H54 (cell line): ENCODE results near the gene TTC28.
"Not testable (repeated sequence)": the region's sequence is repeated elsewhere in the genome, so short reads cannot be mapped to it uniquely, and the experiment has no call there.

Experiments
- DNase-seq: peaks from one replicate; pipeline ENCODE4 v3.0.0; 2011; ENCODE audit warnings: low spot score, mixed read lengths; ENCODE audit not compliant: insufficient read length
- FAIRE-seq: peaks from 3 replicates; lab custom pipeline; 2011; peaks lifted over from hg19 to GRCh38; lab: Jason Lieb, UNC
- POLR2A ChIP-seq: IDR thresholded peaks from 2 replicates; pipeline ENCODE4 v1.6.1; 2011; ENCODE audit warnings: low read depth, mild to moderate bottlenecking, low read length

Gene TTC28

DNA sequence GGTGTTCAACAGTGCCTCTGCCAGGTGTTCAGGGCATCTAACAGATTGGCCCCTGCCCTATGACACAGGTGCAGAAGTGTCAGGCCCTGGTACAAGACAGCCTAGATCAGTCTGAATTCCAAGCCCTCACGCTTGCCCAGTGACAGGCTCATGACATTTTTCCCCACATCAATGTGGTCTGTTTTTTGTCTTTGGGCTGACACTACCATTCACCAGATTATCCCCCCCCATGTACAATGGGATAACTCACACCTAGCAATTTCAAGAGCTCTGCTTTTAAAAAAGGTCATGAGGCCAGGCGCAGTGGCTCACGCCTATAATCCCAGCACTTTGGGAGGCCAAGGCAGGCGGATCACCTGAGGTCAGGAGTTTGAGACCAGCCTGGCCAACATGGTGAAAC is 605.1 kb downstream of the TTC28 start:
- no peak for FAIRE-seq
- no peak for TF ChIP-seq POLR2A
- DNase-seq = no peak

DNA sequence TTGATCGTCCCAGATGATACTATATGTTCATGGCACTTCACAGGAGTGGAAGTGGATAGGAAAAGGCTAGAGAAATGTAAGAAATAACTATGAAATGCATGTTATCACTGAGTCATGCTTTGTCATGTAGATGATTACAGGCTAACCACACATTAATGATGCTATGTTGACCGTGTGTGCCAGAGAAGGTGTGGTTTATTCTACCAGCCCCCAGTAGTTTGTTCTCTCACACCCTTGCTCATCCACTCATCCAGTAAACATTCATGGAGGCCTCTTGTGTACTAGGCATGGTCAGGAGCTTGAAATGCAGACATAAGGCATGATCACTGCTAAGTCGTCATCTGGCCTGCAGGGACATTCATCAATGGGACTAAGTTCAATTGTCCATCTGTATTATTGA is 607.6 kb downstream of the TTC28 start:
- TF ChIP-seq POLR2A = no peak
- no peak for DNase-seq
- FAIRE-seq = no peak

DNA sequence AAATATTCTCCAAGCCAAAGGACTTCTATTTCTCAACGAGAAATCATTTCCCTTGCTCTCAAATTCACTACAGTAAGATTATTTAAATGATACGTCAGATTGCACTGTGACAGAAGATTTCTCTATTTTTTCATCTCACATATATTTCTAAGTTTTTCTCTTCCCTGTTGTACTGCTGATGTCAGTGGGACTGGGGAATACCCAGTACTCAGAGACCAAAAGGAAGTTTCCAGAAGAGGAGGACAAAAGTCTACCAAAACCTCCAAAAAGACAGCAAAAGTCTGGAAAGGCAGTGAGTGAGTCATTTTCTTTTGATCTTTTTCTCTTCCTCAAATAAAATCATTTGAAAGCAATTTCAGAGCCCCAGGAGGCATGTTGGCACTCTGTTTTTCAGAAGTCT is 610.8 kb downstream of the TTC28 start:
- no peak for FAIRE-seq
- DNase-seq = no peak
- no peak for TF ChIP-seq POLR2A

DNA sequence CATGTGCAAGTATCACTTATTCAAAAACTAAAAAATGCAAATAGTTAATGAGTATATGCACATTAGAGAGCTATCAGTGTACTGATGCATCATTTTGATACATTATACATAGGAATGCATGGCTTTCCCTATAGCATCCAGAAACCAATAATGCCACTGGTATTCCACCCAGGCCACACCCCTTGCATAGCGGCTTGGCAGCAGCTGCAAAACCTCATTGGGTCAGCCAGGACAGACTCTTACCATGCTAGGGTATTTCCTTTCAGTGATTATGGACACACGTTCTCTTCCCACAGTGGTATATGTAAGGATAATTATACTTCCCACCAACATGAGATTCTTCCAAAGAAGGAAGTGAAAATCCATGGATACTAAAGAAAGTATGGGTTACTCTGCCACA is 614.7 kb downstream of the TTC28 start:
- no peak for TF ChIP-seq POLR2A
- DNase-seq (no peak), FAIRE-seq (no peak)

DNA sequence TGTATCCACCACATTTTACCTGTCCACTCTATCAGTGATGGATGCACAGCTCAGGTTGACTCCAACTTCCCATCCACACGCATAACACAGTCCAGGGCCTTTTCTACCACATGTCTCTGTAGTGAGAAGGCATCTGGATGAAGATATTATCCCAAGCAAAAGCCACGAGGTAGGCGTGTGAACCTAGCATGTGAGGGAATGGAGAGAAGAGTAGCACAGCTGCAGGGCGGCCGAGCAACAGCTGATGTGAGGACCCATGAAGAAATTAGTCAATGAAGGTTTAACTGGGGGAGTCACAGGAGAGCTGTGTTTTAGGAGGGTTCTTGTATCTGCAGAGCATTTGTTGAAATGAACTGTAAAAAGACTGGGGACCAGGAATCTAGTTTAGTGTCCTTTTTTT is 616.0 kb downstream of the TTC28 start:
- TF ChIP-seq POLR2A = no peak
- FAIRE-seq (no peak), DNase-seq (no peak)

DNA sequence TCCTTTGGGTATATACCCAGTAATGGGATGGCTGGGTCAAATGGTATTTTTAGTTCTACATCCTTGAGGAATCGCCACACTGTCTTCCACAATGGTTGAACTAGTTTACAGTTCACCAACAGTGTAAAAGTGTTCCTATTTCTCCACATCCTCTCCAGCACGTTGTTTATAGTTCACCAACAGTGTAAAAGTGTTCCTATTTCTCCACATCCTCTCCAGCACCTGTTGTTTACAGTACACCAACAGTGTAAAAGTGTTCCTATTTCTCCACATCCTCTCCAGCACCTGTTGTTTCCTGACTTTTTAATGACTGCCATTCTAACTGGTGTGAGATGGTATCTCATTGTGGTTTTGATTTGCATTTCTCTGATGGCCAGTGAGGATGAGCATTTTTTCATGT is 619.0 kb downstream of the TTC28 start:
- FAIRE-seq, DNase-seq: not testable (repeated sequence)

DNA sequence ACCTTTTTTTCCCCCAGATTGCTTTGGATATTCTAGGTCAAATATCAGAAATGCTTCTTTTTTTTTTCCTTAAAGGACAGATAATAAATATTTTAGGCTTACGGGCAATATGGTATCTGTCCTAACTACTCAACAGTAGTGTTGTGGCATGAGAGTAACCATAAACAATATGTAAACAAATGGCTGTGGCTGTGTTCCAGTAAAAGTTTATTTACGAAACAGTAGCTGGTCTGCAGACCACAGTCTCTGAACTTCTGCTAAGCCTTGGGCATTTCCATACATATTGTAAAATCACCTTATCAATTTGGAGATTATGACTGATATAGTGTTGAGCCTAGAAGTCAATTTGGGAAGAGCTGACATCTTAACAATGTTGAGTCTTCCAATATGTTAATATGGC is 621.6 kb downstream of the TTC28 start:
- DNase-seq = no peak
- TF ChIP-seq POLR2A = no peak
- FAIRE-seq = no peak

DNA sequence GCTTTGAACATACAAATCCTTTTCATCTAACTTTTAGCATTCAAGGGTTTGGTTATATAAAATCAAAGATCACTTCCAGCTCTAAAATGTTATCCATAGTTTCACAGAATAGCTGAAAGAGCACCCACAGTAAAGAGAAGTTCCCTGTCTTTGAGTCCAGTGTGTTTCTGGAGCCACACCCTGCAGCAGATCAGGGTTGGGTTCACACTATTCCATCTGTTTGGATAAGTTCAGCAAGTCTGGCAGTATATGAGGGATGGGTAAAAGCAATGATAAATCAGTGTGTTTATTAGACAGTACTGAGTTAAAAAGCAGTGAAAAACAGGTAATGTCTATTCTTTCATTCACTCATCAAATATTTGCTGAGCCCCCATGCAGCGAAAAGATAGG is 624.8 kb downstream of the TTC28 start:
- TF ChIP-seq POLR2A = no peak
- DNase-seq (no peak), FAIRE-seq (no peak)

DNA sequence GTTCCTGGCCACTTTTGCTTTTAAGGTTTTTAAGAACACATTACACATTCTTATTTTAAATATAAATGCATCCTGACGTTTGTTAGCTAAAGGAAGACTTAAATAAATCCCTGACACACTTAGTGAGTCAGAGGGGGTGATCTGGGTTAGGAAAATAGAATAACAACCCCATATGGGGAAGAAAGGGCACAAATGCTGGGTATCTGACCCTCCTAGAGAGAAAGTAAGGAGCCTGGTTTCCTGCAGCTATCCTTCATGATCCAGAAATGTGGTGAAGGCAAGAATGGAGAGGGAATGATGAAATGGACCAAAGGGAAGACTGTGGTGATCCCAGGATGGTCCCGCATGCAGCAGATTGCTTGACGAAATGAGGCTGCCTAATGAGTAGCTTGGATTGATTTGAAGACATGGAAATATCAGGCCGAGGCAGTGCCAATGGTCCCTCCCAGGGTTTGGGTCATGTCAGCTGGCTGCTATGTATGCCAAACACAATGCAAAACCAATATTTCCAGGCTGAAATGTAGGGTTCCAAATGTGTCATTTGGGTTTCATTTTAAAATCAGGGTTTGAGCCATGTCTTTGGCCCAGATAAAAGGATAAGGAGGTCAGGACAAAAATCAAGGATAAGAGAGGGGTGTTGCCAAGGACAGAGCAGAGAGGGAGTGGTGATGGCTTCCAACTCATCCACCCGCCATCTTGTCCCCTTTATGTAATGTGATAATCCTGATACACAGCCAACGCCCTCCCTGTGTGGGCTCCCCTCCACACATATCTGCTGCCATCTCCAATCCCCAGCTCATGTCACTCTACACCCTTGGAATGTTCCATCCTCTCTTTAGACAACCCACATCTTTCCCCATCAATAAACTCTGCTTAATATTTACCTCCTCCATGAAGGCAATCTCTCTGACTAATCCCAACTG is 625.5 kb downstream of the TTC28 start:
- DNase-seq (no peak), FAIRE-seq (no peak)
- no peak for TF ChIP-seq POLR2A

DNA sequence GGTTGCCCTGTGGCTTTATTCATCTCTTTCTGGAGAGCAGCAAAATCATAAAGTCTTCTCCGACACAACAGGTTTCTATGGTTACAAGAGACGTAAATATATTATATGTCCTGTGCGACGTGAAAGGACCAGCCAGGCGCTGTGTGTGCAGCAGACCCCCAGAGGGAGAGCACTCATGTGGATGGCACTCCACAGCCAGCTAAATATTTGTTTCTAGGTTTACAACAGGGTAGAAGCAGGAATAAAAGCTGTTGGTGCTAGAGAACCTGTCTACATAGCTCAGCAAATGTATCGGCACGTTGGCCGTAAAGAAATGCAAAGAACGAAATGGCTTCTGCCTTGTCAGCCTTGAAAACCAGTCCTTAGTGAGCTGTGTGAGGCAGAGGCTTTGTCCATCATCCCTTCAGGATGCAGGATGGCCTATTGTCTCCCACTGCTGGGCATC is 626.8 kb downstream of the TTC28 start:
- TF ChIP-seq POLR2A = no peak
- DNase-seq (no peak), FAIRE-seq (no peak)

DNA sequence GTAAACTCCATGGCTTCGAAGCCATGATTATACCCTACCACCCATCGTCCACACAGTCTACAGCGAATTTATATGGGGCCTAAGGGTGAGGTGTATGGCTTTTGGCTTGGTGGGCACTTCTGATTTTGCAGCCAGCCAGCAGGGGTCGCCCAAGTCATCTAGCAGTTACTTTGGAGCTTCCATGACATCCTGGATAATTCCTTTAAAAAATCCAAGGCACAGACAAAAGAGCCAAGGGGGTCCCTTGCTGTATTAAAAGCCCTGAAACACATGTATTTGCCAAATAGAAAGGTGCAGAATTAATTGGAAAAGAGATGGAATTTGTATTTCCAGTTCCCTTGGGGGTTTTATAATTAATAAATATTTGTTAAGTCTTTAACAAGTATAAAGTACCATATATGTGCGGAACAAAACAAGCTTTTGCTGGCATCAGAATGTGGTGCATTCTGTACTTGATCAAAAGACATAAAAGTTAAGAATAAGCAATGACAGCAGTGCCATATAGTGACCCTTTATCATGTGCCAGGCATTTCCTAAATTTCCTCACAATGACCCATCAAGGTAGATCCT is 627.8 kb downstream of the TTC28 start:
- DNase-seq (no peak), FAIRE-seq (no peak)
- no peak for TF ChIP-seq POLR2A

DNA sequence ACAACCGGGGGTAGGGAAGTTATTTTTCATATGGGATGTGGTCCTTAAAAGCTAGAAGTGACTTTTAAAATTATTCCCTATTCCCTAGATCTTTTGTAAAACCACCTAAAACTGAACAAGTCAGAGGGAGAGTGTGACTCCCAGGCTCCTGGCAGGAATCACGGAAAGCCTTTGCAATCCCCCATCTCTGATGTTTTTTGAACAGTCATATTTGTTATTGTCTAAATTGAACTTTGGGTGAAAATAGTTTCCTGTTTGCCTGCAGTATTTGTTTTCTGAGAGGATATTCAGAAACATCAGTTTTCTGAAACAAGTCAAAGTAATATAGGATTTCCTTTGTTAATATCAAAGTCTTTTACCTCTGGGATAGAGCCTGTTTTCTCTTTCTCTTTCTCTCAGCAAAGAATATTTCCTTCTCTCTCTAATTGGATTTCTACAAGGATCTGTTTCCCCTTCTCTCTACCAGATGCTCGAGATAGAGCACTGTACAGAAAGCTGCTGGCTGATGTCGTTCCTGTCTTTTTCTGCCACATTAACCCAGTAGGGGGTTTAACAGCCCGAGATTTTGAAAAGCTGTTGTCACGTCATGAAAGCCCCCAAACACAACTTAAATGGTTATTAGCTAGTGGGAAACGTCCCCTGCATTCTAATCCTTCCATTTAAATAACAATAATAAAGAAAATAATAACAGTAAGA is 628.4 kb downstream of the TTC28 start:
- TF ChIP-seq POLR2A = no peak
- FAIRE-seq = no peak
- DNase-seq = no peak

DNA sequence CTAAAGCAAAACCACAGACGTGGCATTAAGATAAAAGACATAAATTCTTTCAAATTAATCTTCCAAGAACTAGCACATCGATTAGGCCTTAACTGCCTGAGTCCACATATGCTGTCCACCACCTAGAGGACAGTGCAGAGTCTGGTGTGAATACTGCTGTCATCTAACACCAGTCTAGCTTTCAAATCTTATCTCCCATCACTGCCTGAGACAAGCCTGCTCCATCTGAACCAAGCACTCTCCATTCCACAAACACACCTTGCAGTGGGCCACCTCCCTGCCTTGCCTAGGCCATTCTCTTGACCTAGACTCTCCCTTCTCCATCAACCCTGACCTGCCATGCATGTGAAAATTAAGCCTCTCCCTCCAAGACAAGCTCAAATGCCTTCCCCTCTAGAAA is 631.1 kb downstream of the TTC28 start:
- DNase-seq = no peak
- TF ChIP-seq POLR2A = no peak
- FAIRE-seq = no peak

DNA sequence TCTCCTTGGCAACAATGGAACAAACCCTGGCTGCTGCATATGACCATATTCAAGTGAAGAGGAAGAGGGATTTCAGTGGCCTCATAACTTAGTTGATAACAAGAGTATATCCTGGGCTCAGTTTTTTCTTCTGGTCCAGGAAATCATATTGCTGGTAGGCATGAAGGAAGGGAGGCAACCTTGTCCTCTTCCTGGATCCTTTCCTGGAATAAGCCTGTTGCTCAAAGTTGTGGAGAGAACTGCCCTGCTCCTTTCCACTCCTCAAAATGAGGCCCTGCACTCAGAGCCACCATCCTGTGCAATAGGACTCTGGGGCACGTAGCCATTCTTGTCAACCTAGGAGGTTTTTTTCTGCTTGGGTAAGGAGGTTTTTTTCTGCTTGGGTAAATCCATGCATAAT is 631.9 kb downstream of the TTC28 start:
- no peak for FAIRE-seq
- TF ChIP-seq POLR2A = no peak
- no peak for DNase-seq
